Astrocyte of the cerebellum (primary cell): ENCODE data around the gene CDO1.

Source experiments
- DNase-seq: peaks from one replicate; pipeline ENCODE4 v3.0.0-alpha.2; 2011; ENCODE audit warnings: low read depth
- H3K4me3 ChIP-seq: 2 replicates; pipeline ENCODE4 v1.5.1; 2011; ENCODE audit warnings: mild to moderate bottlenecking, low read depth, low read length, moderate library complexity
- in situ Hi-C: cut with HindIII; loops from 2 replicates; pipeline ENCODE4 v1.10.0; 2017; ENCODE audit warnings: low sequenced_read_pairs
- TF ChIP-seq, protein P1 (sequence below): IDR thresholded peaks from 2 replicates; pipeline ENCODE4 v1.5.1; 2012; ENCODE audit warnings: low read length, low read depth, moderate library complexity, mild to moderate bottlenecking; ENCODE audit errors: missing control alignments

CDO1 gene

DNA sequence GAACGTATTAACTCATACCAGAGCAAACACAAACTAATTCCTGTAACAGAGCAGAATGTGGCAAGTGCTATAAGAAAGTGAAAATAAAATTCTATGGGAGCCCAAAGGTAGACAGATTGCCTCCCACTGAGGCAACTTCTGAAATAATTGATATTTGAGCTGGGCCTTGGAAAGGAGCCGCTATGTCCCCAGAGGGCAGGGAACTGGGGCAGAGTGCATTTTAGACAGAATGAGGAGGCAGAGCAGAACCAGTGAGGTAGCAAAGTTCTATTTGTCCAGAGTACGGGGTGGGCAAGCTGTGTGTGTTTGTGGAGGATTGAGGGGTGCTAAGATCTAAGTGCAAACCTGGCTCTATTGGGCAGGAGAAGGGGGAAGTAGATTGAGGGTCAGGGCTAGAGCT is 19.8 kb downstream of the CDO1 start:
- no peak overlapping the region for H3K4me3 ChIP-seq
- no peak for DNase-seq
- in situ Hi-C loops: no loop called here
- TF ChIP-seq, protein P1, sequence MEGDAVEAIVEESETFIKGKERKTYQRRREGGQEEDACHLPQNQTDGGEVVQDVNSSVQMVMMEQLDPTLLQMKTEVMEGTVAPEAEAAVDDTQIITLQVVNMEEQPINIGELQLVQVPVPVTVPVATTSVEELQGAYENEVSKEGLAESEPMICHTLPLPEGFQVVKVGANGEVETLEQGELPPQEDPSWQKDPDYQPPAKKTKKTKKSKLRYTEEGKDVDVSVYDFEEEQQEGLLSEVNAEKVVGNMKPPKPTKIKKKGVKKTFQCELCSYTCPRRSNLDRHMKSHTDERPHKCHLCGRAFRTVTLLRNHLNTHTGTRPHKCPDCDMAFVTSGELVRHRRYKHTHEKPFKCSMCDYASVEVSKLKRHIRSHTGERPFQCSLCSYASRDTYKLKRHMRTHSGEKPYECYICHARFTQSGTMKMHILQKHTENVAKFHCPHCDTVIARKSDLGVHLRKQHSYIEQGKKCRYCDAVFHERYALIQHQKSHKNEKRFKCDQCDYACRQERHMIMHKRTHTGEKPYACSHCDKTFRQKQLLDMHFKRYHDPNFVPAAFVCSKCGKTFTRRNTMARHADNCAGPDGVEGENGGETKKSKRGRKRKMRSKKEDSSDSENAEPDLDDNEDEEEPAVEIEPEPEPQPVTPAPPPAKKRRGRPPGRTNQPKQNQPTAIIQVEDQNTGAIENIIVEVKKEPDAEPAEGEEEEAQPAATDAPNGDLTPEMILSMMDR: no peak

DNA sequence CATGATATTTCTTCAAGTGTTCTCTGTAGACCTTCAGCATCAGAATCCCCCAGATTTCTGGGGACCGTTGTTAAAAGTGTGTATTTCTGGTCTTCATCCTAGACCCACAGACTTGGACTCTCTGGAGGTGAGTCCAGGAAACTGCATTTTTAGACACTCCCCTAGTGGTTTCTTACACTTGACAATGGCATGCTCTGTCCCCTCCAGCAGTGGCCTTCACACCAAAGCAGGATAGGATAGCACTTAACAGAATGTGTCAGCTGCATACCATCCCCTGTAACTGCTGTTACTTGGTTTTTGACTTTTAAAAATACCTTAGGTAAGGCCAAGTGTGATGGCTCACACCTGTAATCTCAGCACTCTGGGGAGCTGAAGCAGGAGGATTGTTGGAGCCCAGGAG is 20.8 kb downstream of the CDO1 start:
- TF ChIP-seq, protein P1: no peak
- DNase-seq: no peak
- in situ Hi-C loops: no loop called here
- no peak overlapping the region for H3K4me3 ChIP-seq

DNA sequence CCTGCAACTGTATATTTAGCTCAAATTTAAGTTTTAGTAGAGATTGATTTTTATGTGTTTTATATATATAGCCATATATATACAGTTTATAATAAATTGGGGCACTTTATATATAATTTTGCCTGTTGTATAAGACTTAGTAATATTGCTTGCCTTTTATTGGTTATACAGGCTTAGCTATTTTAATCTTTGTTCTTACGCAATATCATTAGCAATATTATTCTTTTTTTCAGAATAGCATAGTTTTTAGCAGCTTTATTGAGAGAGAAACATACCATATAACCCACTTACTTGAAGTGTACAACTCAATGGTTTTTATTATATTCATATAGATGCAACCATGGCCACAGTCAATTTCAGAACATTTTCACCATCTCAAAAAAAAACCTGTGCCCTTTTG is 28.0 kb downstream of the CDO1 start:
- in situ Hi-C loops: no loop called here
- no peak overlapping the region for H3K4me3 ChIP-seq
- no peak for DNase-seq
- TF ChIP-seq, protein P1: no peak

DNA sequence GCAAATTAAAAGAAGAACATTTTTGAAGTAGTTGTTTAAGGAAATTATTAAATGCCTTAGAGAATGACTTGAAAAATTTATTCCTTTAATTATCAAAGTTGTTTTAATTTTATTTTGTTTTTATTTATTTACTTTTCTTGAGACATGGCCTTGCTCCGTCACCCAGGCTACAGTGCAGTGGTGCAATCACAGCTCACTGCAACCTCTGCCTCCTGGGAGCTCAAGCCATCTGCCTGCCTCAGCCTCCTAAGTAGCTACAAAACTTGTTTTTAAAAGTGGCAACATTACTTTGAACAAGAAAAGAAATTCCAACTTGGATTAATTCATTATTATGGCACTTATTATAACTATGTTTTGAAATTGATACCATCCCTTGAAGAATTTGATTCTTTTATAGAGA is 29.0 kb downstream of the CDO1 start:
- TF ChIP-seq, protein P1: no peak
- no peak for DNase-seq
- in situ Hi-C loops: no loop called here

DNA sequence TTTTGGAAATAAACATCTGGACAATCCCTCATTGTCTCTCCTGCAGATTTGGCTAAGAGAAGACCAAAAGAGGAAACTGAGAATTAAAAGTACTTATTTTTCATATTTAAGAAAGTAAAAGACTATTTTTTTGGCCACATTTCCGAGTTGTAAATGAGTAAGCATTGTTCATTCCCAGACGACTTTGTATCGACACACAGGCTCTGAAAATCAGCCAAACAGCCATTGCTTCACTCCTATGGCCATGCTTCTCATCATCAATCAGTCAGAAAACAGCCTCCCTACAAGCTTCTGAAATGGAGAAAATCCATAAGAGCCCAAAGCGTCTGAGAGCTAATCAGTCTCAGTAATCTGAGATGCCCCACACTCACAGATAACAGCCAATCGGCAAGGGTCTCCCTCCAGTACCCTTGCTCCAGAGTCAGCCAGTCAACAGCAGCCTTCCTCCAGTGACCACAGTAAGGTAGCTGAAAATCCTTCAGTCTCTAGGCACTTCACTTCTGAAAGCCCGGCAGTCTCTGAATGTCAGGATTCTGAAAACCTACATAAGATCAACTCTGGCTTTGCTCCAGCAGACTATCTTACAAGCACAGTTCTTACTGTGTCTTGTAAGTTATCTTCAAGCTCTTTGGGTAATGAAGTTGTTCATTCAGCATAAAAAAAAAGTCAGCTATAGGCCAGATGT is 30.9 kb downstream of the CDO1 start:
- in situ Hi-C loops: no loop called here
- no peak for DNase-seq
- no peak overlapping the region for H3K4me3 ChIP-seq
- TF ChIP-seq, protein P1: no peak

More for the DNA sequence above, 29.0 kb downstream of the CDO1 start:
- no peak overlapping the region for H3K4me3 ChIP-seq

DNA sequence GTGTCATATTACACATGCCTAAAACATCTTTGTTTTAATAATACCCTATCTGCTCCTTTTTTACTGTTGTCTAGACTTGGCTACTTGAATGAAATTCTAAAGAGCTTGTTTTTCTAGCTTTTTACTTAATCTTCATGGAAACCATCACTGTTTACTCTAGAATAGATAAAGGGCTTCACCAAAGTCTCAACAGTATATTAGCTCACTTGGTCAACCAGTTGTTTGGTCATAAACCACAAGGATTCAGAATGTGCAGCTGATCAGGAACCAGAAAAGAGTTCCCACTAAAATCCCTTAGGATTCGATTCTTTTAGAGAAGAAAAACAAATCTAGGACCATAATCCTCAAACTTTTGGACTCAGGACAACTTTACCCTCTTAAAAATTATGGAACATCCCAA is 38.0 kb downstream of the CDO1 start:
- in situ Hi-C loops: no loop called here
- no peak overlapping the region for H3K4me3 ChIP-seq
- TF ChIP-seq, protein P1: no peak
- DNase-seq: no peak
